Skeletal muscle cell (primary cell): ENCODE data around the gene HCRTR1.

Experiments used
- DNase-seq: peaks from one replicate; pipeline ENCODE4 v3.0.0-alpha.2; 2010; ENCODE audit warnings: low read depth
- H3K4me3 ChIP-seq: 2 replicates; pipeline ENCODE4 v1.5.1; 2011; ENCODE audit warnings: low read depth, mild to moderate bottlenecking, control low read depth, low read length, moderate library complexity

HCRTR1 gene

DNA sequence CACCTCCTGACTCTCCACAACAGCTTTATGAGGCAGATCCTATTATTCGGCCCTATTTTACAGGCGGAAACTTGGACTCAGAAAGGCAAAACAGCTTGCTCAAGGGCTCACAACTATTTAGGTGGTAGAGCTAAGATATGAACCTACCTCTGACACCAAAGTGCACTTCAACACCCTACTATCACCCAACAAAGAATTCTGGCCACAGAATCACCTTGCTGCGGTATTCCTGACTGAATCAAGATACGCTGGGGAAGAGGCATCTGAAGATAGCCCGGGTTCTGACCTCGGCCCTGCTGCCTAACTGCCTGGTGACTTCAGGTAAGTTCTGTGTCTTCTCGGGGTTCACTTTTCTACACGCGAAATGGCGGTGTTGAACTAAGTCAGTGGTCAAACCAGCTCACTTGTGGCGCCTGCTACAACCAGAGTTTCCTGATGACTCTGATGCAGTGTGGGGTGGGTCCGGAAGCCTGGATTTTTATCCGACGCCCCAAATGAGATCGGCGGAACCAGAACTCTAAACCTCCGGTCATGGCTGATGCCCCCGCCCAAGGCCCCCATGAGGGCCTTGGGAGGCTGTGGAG, 26.6 kb downstream of the HCRTR1 start:
- peak overlapping the region; percentile 93 for H3K4me3 ChIP-seq
- no peak for DNase-seq

DNA sequence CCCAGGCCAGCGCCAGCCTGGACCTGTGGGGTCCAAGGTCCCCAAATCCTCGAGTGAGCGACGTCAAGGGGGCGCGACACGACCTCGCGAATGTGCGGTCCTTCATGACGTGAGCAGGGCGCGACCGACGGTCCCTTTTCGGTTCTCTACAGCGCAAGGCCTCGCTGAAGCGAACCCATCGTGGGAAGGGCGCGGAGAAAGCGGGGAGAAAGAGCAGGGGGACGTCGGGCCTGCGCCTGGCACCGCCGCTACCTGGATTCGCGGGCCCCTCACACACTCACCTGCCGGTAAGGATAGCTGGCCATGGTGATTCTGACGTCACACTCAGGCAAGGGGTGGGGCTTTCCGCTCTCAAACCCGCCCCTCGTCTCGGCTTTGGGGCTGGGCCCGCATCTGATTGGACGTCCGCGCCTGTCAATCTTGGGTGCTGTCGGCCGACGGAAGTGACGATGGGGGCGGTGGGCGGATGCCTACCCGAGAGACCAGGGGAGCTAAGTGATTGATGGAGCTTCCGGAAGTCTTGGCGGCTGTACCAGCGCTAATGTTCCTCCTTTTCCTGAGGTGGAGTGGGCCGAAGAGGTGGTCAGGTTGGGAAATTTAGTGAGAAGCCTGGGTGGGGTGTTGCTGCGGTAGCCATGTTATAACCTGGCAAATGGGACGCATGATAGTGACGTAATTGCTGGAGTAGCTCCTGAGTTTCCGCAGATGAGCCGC, 27.2 kb downstream of the HCRTR1 start, which contains the start of gene PEF1:
TSS of gene PEF1 (minus strand) at position 317 of the 714 bp plus-strand sequence. CDS start at position 305, 12 bp downstream.
- peak; percentile 89 for DNase-seq
- peak within 1 kb of the TSS; percentile 93 for H3K4me3 ChIP-seq

DNA sequence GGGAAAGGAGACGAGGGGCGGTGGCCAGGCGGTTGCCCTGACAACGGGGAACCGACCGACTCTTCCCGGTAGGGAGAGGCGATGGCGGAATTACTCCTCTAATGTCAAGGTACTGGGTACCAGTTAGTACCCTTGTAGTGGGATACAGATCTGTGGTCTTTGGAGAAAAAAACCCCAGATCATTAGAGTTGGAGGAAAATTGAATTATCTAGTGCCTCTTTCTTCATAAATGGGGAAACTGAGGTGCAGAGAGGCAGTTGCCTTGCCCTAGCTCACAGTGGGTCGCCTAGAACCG, 27.7 kb downstream of the HCRTR1 start:
- H3K4me3 ChIP-seq, result peak overlapping the region; percentile 93
- no peak for DNase-seq

DNA sequence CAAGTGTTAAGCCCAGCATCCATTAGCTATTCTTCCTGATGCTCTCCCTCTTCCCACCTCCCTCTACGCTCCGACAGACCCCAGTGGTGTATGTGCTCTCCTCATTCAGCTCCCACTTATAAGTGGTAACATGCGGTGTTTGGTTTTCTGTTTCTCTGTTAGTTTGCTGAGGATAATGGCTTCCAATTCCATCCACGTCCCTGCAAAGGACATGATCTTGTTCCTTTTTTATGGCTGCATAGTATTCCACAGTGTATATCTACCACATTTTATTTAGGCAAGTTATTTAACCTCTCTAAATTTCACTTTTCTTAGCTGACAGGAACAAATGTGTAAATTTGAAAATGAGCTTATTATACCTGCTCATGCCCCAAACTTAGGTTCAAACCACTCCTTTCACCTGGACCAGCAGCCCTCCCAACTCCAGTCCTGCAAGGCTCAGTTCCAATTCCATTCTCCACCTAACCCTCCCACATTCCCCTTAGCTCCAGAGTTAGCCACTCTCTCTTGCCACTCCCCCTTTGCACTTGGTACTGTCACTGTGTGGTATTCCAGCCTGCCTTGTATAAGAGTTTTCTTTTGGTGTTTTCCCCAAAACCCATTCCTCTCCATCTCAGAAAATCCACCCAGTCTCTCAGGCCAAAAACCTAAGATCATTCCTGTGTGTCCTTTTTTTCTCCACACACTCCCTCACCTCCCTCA, 28.9 kb downstream of the HCRTR1 start:
- DNase-seq, result no peak
- no peak overlapping the region for H3K4me3 ChIP-seq

DNA sequence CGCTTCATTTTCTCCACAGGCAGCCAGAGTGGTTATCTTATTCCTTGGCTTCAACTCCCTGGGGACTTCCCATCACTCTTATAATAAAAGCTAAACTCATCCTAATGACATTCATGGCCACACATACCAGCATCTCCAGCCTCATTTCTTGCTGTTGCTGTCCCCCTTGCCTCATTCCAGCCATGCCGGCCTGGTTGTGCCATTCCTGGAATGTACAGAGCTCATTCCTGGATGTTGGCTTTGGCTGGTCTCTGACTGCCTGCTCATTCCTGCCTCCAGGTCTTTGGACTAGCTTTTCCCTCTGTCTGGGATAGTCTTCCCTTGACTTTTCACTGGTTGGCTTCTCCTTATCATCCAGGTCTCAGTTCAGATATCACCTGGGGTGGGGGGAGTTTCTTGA, 29.6 kb downstream of the HCRTR1 start:
- no peak for DNase-seq
- H3K4me3 ChIP-seq, result no peak overlapping the region

DNA sequence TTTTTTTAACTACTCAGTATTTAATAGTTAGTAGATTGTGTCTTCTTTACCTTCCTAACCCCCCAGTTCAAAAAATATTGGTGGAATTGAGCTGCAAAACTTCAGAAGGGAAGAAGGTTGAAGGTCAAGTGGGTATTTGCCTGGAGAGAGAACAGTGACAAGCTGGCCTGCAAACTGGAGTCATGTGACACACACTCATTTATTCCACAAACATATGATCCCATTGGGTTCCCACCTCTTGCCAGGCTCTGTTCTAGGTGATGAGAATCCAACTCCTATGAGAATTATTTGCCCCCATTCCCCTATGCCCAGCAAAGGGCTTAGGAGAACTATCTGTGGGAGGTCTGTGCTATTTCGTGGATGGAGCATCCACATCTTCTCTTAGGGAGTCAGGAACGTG, 30.7 kb downstream of the HCRTR1 start:
- no peak for DNase-seq
- no peak overlapping the region for H3K4me3 ChIP-seq

DNA sequence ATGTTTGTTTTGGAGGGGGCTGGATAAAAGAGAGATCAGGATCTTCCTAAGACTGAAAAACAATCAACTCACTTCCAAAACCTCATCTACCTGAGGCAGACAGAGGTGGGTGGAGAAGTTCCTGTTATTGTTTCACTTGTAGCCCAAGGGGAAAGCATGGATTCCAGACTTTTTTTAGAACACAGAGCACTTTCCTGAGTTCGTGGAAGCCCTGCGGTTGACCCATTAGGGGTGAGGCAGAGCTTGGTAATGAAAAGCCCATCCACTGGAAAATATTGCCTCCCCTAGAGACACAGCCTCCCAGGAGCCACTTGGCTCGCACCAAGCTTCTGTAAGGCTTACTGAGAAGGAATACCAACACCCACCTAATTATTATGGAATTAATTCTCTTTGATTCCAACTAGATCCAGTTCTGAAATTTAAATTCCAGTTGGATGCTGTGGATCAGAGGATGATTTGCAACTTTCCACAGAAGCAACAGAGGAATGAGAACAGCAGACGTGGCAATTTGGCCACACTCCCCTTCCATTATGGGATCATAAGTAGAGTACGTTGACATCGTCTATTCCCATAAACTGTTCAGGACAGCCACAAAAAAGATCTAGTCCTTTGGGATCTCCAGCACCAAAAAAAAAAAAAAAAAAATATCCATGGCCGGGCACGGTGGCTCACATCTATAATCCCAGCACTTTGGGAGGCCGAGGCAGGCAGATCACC, 31.3 kb downstream of the HCRTR1 start:
- H3K4me3 ChIP-seq, result no peak overlapping the region
- DNase-seq, result no peak

DNA sequence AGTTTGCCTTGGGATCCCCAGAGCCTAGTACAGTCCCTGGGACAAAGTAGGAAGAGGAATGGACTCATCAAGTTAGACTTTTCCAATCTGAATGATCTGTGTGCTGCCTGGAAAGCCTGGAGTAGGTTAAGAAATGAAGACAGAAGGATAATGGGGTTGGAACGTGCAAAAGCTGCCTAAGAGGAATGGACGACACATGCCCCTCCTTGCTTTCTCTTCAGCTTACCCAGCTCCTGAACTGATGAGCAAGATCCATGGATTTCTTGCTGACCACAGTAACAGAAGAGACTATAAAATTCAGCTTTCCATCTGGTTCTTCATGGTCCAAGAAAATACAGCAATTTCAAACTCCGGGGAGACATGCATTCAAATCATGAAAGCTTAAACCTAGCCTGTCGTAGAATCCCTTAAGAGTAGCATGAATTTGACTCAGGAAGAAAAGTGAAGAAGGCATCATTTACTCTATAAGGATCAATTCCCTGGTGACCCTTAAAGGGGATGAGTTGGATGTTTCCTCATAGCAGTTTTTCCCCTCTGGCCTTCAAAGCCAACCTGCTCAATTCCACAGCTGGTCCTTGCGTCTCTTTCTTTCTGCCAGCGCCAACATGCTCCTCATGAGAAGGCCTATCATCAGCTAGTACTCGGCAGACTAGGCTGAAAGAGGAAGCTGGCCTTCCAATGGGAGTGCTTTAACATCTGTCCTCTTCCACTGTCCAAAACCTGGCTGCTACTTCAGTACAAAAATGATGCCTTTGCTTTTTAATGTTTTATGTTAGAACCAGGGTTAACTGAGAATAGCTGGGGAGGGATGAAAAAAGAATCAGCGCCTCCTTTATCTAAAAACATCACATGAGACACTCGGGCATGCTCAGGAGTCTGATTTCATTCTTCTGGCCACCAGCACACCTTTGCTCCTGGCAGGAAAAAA, 32.9 kb downstream of the HCRTR1 start:
- no peak for DNase-seq
- H3K4me3 ChIP-seq, result no peak overlapping the region

DNA sequence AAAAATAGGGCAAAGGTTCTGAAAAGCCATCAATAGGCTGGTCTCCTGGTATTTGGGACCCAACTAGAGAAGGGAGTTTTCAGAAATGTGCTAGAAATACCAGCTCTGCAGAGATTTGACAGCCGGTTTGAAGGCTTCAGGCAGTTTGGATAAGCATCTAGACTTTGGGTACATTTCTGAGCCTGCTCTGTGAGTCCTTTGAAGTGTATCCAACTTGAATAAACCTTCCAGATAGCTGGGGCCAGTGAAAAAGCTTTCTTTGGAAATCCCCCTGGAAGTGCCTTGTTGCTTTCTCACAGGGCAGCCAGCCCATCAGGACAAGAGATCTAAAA, 33.6 kb downstream of the HCRTR1 start:
- DNase-seq, result no peak
- no peak overlapping the region for H3K4me3 ChIP-seq

DNA sequence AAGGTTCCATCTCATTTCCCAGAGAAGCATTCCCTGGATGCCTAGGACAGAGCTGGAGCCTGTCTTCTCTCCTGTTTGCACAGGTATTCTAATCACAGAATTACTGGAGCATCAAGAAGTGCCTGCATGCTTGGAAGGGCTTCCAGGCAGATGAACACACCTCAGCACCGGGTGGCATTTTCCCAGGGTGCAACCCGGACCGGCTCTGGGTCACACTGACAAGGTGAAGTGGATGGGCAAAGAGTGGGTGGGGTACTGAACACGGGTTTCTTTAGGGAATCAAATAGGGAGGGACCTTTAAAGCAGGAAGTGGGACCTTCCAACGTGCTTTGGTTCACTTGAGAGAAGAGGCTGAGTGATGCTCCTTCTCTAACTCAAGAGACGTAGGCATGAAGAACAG, 34.3 kb downstream of the HCRTR1 start:
- no peak for DNase-seq
- no peak overlapping the region for H3K4me3 ChIP-seq

DNA sequence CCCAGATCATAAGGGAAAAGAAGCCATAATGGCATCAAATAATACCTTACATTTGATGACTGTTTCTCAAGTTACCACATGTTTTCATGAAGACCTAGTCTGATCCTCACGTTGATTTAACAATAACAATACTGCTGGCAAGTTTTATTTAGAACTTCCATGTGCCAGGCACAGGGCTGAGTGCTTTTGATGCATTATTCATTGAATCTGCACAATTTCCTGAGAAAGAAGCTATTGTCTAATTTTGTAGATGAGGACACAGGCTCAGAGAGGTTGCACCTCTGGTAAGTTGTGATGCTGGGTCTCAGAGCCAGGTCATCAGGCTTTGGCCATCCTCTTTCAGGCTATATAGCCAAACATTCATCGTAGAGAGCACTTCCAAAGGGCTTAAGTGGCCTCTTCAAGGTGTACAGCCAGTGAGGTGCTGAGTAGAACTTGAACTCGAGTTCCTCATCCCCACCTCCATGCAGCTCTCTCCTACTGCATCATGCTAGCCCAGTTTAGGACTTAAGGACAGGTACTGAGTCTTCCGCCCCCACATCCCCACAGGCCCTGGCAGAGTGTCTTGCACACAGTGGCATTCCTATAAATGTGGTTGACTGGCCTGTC, 35.5 kb downstream of the HCRTR1 start:
- DNase-seq, result no peak

DNA sequence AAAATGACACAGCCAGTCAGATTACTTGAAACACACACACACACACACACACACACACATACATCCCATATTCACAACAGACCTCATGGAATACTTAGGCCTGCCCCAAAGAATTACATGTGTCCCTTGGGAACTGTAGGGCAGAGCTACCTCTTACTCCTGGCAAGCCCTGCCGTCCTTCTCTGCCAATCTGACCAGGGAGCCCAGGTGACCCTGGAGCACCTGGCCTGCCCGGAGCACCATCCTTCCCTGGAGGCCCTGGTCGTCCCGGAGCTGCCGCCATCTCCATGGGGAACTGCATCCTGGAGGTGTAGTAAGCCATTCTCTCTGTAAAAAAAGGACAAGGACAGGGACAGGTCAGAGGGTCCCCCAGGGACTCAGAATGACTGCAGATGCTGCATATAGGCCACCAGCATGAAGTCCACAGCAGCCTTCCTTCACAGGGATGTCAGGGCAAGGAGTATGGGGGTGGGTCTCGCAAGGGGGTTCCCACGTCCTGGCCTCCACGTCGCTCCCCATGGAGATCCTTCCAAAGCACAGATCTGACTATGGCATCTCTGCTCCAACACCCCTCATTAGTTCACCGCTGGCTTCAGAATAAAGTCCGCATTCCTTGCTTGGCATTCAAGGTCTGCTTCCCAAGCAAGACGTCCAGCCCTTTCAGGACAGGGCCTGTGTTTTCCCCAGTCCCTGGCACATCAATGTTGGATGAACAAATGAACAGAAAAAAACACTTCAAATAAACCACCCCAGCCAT, 36.4 kb downstream of the HCRTR1 start:
- H3K4me3 ChIP-seq, result no peak overlapping the region
- no peak for DNase-seq

More for the DNA sequence above, 35.5 kb downstream of the HCRTR1 start:
- H3K4me3 ChIP-seq, result no peak overlapping the region

DNA sequence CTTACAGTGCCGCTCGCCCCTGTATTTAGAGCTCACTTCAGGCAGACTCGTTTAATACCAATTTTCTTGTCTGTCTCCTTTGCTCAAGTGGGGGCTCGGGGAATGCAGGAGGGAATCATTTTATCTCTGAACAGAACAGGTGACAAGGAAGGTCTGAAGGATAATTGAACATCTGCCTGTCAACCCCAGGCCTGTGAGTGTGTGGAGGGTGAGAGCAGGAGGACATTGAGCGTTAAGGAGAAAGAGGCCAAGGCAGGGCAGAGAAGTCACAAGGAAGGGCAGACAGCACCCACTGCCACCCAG, 36.9 kb downstream of the HCRTR1 start:
- DNase-seq, result no peak
- no peak overlapping the region for H3K4me3 ChIP-seq

DNA sequence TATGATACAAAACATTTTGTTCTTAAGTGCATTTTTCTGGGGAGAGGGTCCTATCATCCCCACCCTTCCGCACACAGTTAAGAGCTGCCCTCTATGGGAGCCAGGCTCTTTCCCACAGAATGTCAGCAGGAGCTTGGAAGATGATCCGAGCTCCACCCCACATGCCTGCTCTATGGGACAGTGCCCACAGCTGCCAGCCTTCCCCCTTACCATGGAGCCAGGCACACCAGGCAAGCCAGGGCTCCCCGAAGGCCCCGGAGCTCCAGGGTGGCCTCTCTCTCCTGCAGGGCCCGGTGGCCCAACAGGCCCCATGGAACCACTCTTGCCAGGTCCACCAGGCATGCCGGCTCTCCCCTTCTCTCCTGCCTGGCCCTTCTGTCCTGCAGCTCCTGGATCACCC, 37.6 kb downstream of the HCRTR1 start:
- H3K4me3 ChIP-seq, result no peak overlapping the region
- DNase-seq, result no peak

DNA sequence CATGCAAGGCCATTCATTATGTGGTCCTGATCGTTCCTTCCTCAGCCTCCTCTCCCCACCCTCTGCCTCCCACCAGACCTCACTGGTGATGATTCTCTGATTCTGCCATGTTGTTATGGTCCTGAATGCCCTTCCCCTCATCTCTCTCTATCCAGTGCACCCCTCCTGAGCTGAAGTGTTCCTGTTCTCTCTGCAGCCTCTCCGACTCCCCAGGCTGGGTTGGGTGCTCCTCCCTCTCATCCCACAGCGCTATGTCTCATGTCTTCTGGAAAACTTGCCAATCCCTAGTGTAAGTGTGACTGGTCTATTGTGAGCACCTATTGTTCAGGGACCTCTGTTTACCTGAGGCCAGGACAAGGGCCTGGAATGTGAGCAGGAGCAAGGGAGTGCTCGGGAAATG, 38.3 kb downstream of the HCRTR1 start:
- DNase-seq, result no peak
- H3K4me3 ChIP-seq, result no peak overlapping the region

DNA sequence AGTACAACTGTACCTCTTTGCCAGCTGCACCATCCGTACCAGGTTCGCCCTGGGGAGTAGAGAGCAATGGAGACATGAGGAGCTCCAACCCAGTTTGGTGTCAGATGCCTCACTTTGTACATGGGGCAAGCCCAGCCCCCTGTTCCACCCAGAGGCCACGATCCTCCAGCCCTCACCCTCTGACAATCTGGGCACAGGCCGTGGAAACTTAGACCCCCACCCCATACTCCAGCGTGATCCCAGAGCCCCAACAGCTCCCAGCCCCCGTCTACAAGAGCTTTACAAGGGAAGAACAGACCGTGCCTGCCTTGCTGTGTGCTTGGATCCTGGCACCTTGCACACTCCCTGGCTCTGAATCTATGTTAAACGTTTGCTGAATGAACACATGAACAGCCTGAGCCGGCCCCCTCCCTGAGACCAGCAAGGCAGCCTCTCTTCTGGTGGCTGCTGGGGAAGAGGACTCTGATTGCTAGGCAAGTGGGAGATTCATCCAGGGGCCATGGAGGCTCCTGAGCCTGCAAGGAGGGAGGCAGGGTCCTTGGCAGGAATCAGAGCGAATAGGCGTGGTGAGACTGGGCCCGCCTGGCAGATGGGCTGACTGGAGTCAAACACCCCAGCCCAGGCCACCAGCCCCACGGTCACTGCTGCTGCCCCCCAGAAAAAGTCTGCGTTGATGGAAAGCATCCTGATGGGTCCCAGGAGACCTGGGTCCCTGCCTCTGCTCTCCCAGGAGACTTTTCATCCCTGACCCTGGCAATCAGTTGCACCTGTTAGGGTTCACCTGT, 39.7 kb downstream of the HCRTR1 start:
- no peak overlapping the region for H3K4me3 ChIP-seq

DNA sequence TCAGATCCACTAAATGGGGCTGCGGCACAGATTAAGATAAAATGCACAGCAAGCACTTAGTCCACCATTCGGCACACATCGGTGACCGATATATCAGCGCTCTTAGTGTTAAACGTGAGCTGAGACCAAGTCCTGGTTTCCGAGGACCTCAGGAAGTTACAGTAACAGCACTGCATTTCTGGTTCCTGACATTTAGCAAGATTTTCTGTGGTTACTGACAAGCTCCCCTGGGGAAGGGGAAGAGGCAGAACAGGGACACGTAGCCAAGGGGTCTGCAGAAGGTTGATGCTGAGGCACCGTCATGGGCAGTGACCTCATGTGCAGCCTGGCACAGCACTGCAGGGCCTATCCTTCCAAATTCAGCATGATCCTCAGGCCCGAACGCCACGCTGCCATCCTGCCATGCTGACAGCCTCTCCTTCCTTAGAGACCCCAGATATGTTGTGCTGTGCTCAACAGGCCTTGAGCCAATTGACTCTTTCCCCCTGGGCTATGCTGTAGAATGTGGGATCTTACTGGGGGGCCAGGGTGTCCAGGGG, 40.6 kb downstream of the HCRTR1 start:
- DNase-seq, result no peak
- H3K4me3 ChIP-seq, result no peak overlapping the region

More for the DNA sequence above, 39.7 kb downstream of the HCRTR1 start:
- no peak for DNase-seq

DNA sequence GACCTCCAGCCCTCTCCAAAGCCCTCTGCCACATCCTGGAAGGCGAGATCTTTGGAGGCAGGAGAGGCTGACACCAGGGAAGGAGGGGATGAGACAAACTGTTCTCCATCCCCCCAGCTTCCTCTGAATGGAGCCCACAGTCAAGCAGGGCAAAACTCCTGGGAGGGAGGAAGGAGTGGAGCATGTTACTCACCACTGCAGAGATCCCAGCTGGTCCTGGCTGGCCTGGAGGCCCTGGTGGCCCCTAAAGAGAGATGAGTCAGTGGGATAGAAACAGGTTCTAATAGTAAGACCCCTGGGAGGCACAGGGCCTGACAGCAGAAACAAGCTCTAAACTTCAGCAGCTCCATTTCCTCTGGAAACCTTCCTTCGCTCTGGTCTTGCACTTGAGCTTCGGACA, 41.2 kb downstream of the HCRTR1 start:
- peak; percentile 55 for DNase-seq
- H3K4me3 ChIP-seq, result no peak overlapping the region
